Esophagus squamous epithelium (tissue), 4 donors: ENCODE data around the gene KIAA0232.

Experiments
- POLR2A ChIP-seq, 4 donors: fragments of 450-650 bp; IDR thresholded peaks; one replicate each; pipeline ENCODE4 v1.6.1; 2017; ENCODE audit warnings: antibody characterized with exemption in 4 of 4, mild to moderate bottlenecking in 4 of 4, moderate library complexity in 3 of 4
- TF ChIP-seq, protein P1 (sequence below), 6 experiments: fragments of 450-650 bp in 4 of 6; fragments of 200-600 bp in 2 of 6; sonication (generic) in 2 of 6; IDR thresholded peaks; one replicate each; pipeline ENCODE4 v1.5.1; 2016 to 2019; ENCODE audit warnings: antibody characterized with exemption in 6 of 6, mild to moderate bottlenecking in 4 of 6, moderate library complexity in 4 of 6

GRCh38 chr4:6761649-6762615 lies 20.6 kb upstream of the KIAA0232 start:
- TF ChIP-seq, protein P1, sequence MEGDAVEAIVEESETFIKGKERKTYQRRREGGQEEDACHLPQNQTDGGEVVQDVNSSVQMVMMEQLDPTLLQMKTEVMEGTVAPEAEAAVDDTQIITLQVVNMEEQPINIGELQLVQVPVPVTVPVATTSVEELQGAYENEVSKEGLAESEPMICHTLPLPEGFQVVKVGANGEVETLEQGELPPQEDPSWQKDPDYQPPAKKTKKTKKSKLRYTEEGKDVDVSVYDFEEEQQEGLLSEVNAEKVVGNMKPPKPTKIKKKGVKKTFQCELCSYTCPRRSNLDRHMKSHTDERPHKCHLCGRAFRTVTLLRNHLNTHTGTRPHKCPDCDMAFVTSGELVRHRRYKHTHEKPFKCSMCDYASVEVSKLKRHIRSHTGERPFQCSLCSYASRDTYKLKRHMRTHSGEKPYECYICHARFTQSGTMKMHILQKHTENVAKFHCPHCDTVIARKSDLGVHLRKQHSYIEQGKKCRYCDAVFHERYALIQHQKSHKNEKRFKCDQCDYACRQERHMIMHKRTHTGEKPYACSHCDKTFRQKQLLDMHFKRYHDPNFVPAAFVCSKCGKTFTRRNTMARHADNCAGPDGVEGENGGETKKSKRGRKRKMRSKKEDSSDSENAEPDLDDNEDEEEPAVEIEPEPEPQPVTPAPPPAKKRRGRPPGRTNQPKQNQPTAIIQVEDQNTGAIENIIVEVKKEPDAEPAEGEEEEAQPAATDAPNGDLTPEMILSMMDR (IDR thresholded peaks at IDR 0.05) = no peak
- TF ChIP-seq POLR2A (IDR thresholded peaks at IDR 0.05) = no peak
